ENCODE data around the gene PTPRN2. TPM values are rescaled to one million over a fixed set of nuclear protein-coding genes. Genes with fewer than 3 reads are reported as not detected.

PTPRN2 gene
- polyA plus RNA-seq, 4 donors: 1.6 to 11.7 (median 4.0) TPM

DNA sequence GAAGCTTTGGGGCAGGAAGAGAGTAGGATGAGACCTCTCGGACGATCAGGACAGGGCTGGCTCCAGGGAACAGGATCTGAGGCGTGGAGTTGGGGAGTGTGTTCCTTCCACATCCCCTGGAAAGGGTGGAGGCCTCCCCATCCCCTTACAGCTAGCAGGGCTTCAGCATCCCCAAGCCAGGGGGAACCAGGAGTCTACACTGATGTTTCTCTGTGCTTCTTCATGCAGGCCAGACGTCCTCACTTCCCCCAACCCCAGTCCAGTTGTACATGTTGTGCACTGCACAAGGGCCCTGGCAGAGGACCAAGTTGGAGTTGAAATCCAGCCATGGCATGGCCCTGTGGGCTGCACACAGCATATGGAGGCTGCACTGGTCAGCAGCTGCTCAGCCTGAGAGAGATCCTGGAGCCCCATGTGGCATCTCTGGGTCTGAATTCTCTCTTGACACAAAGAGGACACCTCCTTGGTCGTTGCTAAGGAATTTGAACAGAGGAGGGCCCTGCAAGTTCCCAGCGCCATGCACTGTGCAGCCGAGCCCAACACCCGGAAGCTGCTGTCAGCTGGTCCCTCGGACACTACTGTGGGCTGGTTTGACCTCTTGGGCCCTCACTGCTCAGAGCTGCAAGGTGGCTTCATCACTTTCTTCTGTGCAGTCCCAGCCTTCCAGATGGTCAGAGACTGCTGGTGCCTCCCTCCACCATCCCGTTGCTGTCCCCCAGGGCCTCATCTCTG lies 1069.7 kb downstream of the PTPRN2 start:
- no peak for DNase-seq
- H3K4me1 ChIP-seq (ENCODE audit: control insufficient read depth in 3 of 3, insufficient read depth in 2 of 3, low read depth in 1 of 3, low read length in 2 of 3): no peaks in the 10 kb centered on the region
- H3K36me3 ChIP-seq (ENCODE audit: control insufficient read depth in 3 of 3, insufficient read depth in 2 of 3, low read depth in 1 of 3, low read length in 3 of 3): no peaks in the 10 kb centered on the region
- FAIRE-seq: no peak
- 68 to 71% (median 69%) methylated on average over 10 of the region's 10 CpGs for WGBS, 3 donors
- no peaks in the 10 kb centered on the region for H3K27me3 ChIP-seq (ENCODE audit: control insufficient read depth in 3 of 3, insufficient read depth in 3 of 3, low read length in 3 of 3)
- no peaks in the 10 kb centered on the region for H3K9me3 ChIP-seq (ENCODE audit: control insufficient read depth in 2 of 2, insufficient read depth in 1 of 2, low read depth in 1 of 2, low read length in 1 of 2)
- no peak overlapping the region for H3K4me3 ChIP-seq (ENCODE audit: low read depth in 1 of 3, low read length in 3 of 3)
- no peak overlapping the region for H3K27ac ChIP-seq (ENCODE audit: low read depth in 1 of 3, low read length in 2 of 3)

DNA sequence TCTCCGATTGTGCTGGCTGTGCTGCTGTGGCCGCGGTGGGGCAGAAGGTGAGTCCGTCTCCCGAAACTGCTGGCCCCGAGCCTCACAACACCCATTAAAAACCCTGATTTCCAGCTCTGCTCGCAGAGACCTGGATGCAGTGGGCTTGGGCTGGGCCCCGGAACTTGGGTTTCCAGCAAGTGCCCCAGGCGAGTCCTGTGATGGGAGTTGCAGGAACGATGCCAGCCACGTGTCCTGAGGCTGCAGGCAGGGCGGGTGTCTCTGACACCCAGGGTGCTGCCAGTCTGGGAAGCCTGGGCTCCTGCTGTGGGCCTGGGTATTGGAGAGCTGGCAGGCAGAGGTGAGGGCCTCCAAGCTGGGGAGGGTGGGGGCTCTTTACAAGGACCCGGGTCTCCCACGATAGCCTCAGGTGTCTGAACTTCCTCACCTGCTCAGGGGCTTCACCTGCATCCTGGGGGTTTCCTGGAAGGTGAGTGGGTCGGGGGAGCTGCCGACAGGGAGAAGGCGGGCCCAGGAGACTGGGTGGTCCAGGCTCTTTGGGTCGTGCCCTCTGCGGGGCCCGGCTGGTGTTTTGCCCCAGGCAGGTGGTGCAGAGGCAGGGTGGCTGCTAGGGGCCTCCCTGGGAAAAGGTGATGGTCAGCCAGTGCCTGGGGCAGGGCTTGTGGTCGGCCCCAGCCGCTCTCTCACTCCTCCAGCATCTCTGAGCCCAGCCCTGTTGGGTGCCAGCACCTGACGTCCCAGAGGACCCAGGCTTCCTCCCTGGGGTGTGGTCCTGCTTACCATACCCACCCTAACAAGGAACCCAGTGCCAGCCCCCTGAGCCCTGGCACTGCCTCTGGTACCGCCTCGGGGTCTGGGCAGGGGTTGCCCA lies 1070.5 kb downstream of the PTPRN2 start:
- H3K27me3 ChIP-seq (ENCODE audit: control insufficient read depth in 3 of 3, insufficient read depth in 3 of 3, low read length in 3 of 3): no peaks in the 10 kb centered on the region

DNA sequence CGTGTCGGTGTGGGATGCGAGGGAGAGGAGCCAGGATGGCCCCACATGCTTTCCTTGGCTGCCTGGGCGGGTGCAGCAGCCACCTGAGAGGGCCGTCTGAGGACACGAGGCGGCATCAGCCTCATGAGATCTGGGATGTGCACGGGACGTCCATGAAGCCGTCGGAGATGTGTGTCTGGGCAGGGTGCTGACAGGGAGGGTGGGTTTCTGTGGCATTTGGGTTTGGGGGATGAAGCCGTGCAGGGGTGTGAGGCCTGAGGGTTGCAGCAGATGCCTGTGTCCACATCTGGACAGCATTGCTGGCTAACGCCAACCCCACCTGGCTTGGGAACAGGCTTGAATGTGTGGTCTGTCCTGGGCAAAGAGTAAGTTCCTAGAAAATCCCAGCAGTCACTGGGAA lies 1071.3 kb downstream of the PTPRN2 start:
- Histone ChIP-seq H3K4me3 (ENCODE audit: low read depth in 1 of 3, low read length in 3 of 3) (no peak overlapping the region), H3K9me3 (ENCODE audit: control insufficient read depth in 2 of 2, insufficient read depth in 1 of 2, low read depth in 1 of 2, low read length in 1 of 2) (no peaks in the 10 kb centered on the region), H3K27me3 (ENCODE audit: control insufficient read depth in 3 of 3, insufficient read depth in 3 of 3, low read length in 3 of 3) (no peaks in the 10 kb centered on the region), H3K4me1 (ENCODE audit: control insufficient read depth in 3 of 3, insufficient read depth in 2 of 3, low read depth in 1 of 3, low read length in 2 of 3) (no peaks in the 10 kb centered on the region), H3K36me3 (ENCODE audit: control insufficient read depth in 3 of 3, insufficient read depth in 2 of 3, low read depth in 1 of 3, low read length in 3 of 3) (no peaks in the 10 kb centered on the region), H3K27ac (ENCODE audit: low read depth in 1 of 3, low read length in 2 of 3) (no peak overlapping the region)
- 82 to 88% (median 87%) methylated on average over 13 of the region's 13 CpGs for WGBS, 3 donors
- FAIRE-seq (no peak), DNase-seq (no peak)

More for the DNA sequence above, 1070.5 kb downstream of the PTPRN2 start:
- no peak overlapping the region for H3K27ac ChIP-seq (ENCODE audit: low read depth in 1 of 3, low read length in 2 of 3)
- H3K36me3 ChIP-seq (ENCODE audit: control insufficient read depth in 3 of 3, insufficient read depth in 2 of 3, low read depth in 1 of 3, low read length in 3 of 3): no peaks in the 10 kb centered on the region
- FAIRE-seq: no peak
- DNase-seq: no peak
- no peaks in the 10 kb centered on the region for H3K9me3 ChIP-seq (ENCODE audit: control insufficient read depth in 2 of 2, insufficient read depth in 1 of 2, low read depth in 1 of 2, low read length in 1 of 2)
- H3K4me1 ChIP-seq (ENCODE audit: control insufficient read depth in 3 of 3, insufficient read depth in 2 of 3, low read depth in 1 of 3, low read length in 2 of 3): no peaks in the 10 kb centered on the region
- H3K4me3 ChIP-seq (ENCODE audit: low read depth in 1 of 3, low read length in 3 of 3): no peak overlapping the region
- WGBS, 3 donors: 78 to 84% (median 78%) methylated on average over 25 of the region's 25 CpGs

DNA sequence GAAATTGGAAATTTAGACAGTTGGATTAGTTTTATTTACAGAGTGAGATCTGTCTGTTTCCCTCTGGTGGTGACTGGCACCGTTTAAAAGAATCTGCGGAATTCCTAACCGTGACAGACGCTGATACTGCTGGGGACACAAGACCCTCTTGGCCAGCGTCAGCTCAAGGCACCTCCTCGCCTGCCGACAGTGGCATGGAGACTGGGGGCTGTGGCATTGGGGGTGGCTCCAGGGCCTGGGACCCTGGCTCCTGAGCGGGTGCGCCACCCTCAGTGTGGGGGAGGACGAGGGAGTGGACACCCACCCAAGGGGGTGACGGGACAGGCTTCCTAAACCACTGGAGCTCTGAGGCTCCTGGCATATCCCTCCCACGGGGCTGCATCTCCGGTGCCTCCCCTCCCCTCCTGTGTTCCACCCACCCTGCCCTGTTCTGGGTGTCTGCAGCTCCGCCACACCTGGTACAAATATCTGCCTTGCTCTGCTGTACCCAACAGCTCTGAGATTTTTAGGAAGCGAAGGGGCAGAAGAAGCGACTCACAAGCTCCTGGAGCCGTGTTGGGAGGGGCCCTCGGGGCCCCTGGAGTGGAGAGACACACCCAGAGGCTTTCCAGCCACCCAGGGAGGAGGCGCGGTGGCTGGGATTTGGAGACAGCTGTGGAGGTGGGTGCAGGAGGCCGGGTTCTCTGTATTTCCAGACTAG lies 1072.1 kb downstream of the PTPRN2 start:
- Histone ChIP-seq H3K4me1 (ENCODE audit: control insufficient read depth in 3 of 3, insufficient read depth in 2 of 3, low read depth in 1 of 3, low read length in 2 of 3) (no peaks in the 10 kb centered on the region), H3K27ac (ENCODE audit: low read depth in 1 of 3, low read length in 2 of 3) (no peak overlapping the region), H3K4me3 (ENCODE audit: low read depth in 1 of 3, low read length in 3 of 3) (no peak overlapping the region), H3K9me3 (ENCODE audit: control insufficient read depth in 2 of 2, insufficient read depth in 1 of 2, low read depth in 1 of 2, low read length in 1 of 2) (no peaks in the 10 kb centered on the region), H3K27me3 (ENCODE audit: control insufficient read depth in 3 of 3, insufficient read depth in 3 of 3, low read length in 3 of 3) (no peaks in the 10 kb centered on the region), H3K36me3 (ENCODE audit: control insufficient read depth in 3 of 3, insufficient read depth in 2 of 3, low read depth in 1 of 3, low read length in 3 of 3) (no peaks in the 10 kb centered on the region)
- DNase-seq (no peak), FAIRE-seq (no peak)
- 52 to 64% (median 62%) methylated on average over 19 to 21 of the region's 21 CpGs for WGBS, 3 donors

DNA sequence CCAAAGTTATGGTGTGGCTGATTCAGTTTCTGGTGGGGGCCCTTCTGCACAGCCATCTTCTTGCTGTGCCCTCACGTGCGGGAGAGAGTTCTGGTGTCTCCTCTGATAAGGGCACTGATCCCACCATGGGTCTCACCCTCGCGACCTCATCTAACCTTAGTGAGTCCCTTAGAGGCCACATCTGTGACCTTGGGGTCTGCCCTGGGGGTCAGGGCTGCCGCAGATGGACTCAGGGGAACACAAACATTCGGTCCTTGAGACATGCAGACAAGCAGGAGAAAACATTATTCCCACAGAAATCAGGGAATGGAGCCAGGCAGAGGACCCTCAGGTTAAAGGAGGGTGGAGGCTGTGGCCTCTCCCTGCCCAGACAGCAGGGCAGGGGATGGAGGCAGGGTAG lies 1072.9 kb downstream of the PTPRN2 start:
- Histone ChIP-seq H3K4me1 (ENCODE audit: control insufficient read depth in 3 of 3, insufficient read depth in 2 of 3, low read depth in 1 of 3, low read length in 2 of 3) (no peaks in the 10 kb centered on the region), H3K27me3 (ENCODE audit: control insufficient read depth in 3 of 3, insufficient read depth in 3 of 3, low read length in 3 of 3) (no peaks in the 10 kb centered on the region), H3K9me3 (ENCODE audit: control insufficient read depth in 2 of 2, insufficient read depth in 1 of 2, low read depth in 1 of 2, low read length in 1 of 2) (no peaks in the 10 kb centered on the region), H3K36me3 (ENCODE audit: control insufficient read depth in 3 of 3, insufficient read depth in 2 of 3, low read depth in 1 of 3, low read length in 3 of 3) (no peaks in the 10 kb centered on the region), H3K4me3 (ENCODE audit: low read depth in 1 of 3, low read length in 3 of 3) (no peak overlapping the region), H3K27ac (ENCODE audit: low read depth in 1 of 3, low read length in 2 of 3) (no peak overlapping the region)
- DNase-seq (no peak), FAIRE-seq (no peak)
- 55 to 70% (median 68%) methylated on average over 6 of the region's 6 CpGs for WGBS, 3 donors

DNA sequence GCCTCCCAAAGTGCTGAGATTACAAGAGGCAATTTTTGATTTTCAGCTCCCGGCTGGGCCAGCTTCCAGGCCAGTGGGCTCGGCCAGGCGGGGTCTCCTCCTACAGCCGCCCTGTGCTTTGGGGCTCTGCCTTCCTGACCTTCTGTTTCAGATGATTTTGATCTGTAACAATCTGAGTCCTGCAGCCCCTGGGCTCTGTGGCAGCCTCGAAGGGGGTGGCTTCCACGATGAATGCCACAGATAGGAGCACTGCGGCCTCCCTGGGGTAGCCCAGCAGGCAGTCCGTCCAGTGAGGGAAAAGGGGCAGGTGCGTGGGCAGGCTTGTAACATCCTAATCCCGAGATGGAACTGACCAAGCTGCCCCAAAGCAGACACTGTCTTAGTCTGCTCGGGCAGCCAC lies 1073.3 kb downstream of the PTPRN2 start:
- WGBS, 3 donors: 75 to 80% (median 78%) methylated on average over 11 of the region's 11 CpGs
- DNase-seq (no peak), FAIRE-seq (no peak)
- Histone ChIP-seq H3K27me3 (ENCODE audit: control insufficient read depth in 3 of 3, insufficient read depth in 3 of 3, low read length in 3 of 3) (no peaks in the 10 kb centered on the region), H3K36me3 (ENCODE audit: control insufficient read depth in 3 of 3, insufficient read depth in 2 of 3, low read depth in 1 of 3, low read length in 3 of 3) (no peaks in the 10 kb centered on the region), H3K4me1 (ENCODE audit: control insufficient read depth in 3 of 3, insufficient read depth in 2 of 3, low read depth in 1 of 3, low read length in 2 of 3) (no peaks in the 10 kb centered on the region), H3K27ac (ENCODE audit: low read depth in 1 of 3, low read length in 2 of 3) (no peak overlapping the region), H3K4me3 (ENCODE audit: low read depth in 1 of 3, low read length in 3 of 3) (no peak overlapping the region), H3K9me3 (ENCODE audit: control insufficient read depth in 2 of 2, insufficient read depth in 1 of 2, low read depth in 1 of 2, low read length in 1 of 2) (no peaks in the 10 kb centered on the region)

DNA sequence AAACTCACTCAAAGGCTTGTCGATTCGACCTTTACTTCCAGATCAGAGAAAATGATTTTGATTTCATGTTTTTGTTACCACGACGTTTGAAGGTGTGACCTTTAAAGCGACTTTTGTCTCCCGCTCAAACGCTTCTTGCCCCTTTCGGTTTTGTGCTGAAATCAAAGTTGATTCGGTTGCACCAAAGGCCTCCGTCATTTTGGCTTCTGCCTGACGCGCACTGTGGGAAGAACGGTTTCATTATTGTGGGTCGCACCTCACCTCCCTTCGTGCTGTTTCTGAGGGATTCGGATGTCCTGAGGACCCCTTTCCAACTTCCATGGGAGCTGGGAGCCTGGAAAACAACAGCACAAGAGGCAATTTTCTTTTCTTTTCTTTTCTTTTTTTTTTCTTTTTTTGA lies 1073.9 kb downstream of the PTPRN2 start:
- Histone ChIP-seq H3K4me1 (ENCODE audit: control insufficient read depth in 3 of 3, insufficient read depth in 2 of 3, low read depth in 1 of 3, low read length in 2 of 3) (no peaks in the 10 kb centered on the region), H3K4me3 (ENCODE audit: low read depth in 1 of 3, low read length in 3 of 3) (no peak overlapping the region), H3K9me3 (ENCODE audit: control insufficient read depth in 2 of 2, insufficient read depth in 1 of 2, low read depth in 1 of 2, low read length in 1 of 2) (no peaks in the 10 kb centered on the region), H3K27me3 (ENCODE audit: control insufficient read depth in 3 of 3, insufficient read depth in 3 of 3, low read length in 3 of 3) (no peaks in the 10 kb centered on the region), H3K27ac (ENCODE audit: low read depth in 1 of 3, low read length in 2 of 3) (no peak overlapping the region), H3K36me3 (ENCODE audit: control insufficient read depth in 3 of 3, insufficient read depth in 2 of 3, low read depth in 1 of 3, low read length in 3 of 3) (no peaks in the 10 kb centered on the region)
- FAIRE-seq (no peak), DNase-seq (no peak)
- 88 to 92% (median 89%) methylated on average over 16 of the region's 16 CpGs for WGBS, 3 donors

DNA sequence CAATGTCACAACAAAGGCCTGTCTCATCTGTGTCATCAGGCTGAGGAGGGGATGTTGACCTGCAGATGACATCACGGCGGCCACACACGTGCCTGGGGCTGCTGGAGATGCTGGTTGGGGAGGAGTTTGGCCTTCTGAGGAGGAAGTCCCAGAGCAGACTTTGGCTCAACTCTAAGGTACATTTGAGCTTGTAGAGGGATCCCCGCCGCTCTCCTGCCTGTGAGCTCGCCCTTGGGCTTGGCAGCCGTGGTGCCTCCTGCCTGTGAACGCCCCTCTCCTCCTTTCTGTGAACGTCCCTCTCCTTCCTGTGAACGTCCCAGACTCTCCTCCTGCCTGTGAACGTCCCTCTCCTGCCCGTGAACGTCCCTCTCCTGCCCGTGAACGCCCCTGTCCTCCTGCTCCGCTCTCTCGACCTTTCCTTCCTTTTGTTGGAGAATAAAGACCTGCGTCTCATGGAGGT lies 1074.4 kb downstream of the PTPRN2 start:
- DNase-seq (no peak), FAIRE-seq (no peak)
- 60 to 64% (median 61%) methylated on average over 16 to 18 of the region's 18 CpGs for WGBS, 3 donors
- no peaks in the 10 kb centered on the region for H3K9me3 ChIP-seq (ENCODE audit: control insufficient read depth in 2 of 2, insufficient read depth in 1 of 2, low read depth in 1 of 2, low read length in 1 of 2)
- H3K4me1 ChIP-seq (ENCODE audit: control insufficient read depth in 3 of 3, insufficient read depth in 2 of 3, low read depth in 1 of 3, low read length in 2 of 3): no peaks in the 10 kb centered on the region
- H3K27ac ChIP-seq (ENCODE audit: low read depth in 1 of 3, low read length in 2 of 3): no peak overlapping the region
- H3K36me3 ChIP-seq (ENCODE audit: control insufficient read depth in 3 of 3, insufficient read depth in 2 of 3, low read depth in 1 of 3, low read length in 3 of 3): no peaks in the 10 kb centered on the region
- no peaks in the 10 kb centered on the region for H3K27me3 ChIP-seq (ENCODE audit: control insufficient read depth in 3 of 3, insufficient read depth in 3 of 3, low read length in 3 of 3)
- H3K4me3 ChIP-seq (ENCODE audit: low read depth in 1 of 3, low read length in 3 of 3): no peak overlapping the region
